ENCODE measurements around the gene TXNDC12. TPM values are rescaled to one million over a fixed set of nuclear protein-coding genes. Genes with fewer than 3 reads are reported as not detected.
"Not testable (repeated sequence)": the region's sequence is repeated elsewhere in the genome, so short reads cannot be mapped to it uniquely, and the experiment has no call there.

Gene TXNDC12
- polyA plus RNA-seq, 3 donors = 24.3 to 125 (median 121) TPM

GRCh38 chr1:52098139-52098871 is 43.3 kb upstream of the TXNDC12 start:
- Histone ChIP-seq H3K27me3 (ENCODE audit: control insufficient read depth in 2 of 2, insufficient read depth in 2 of 2, low read length in 2 of 2) (no peaks in the 10 kb centered on the region), H3K4me3 (replicated peaks in 1 of 3; ENCODE audit: low read depth in 2 of 3, low read length in 3 of 3) (no peak overlapping the region), H2AFZ (ENCODE audit: insufficient read depth, low read depth, low read length, poor library complexity, severe bottlenecking) (no peak overlapping the region), H3K36me3 (replicated peaks in 1 of 2; ENCODE audit: control insufficient read depth in 1 of 2, insufficient read depth in 2 of 2, low read length in 2 of 2) (no peaks in the 10 kb centered on the region), H3K4me2 (replicated peaks; ENCODE audit: extremely low read depth, low read length, poor library complexity, severe bottlenecking) (no peak overlapping the region), H3K9ac (ENCODE audit: insufficient read depth, low read length, poor library complexity, severe bottlenecking) (no peak overlapping the region), H3K79me2 (ENCODE audit: insufficient read depth, low read length) (no peaks in the 10 kb centered on the region), H3K4me1 (ENCODE audit: control insufficient read depth in 1 of 2, insufficient read depth in 2 of 2, low read length in 2 of 2) (peaks cover 4 to 12% of the 10 kb centered on the region in 2 donors), H3K27ac (ENCODE audit: low read depth in 1 of 2, low read length in 2 of 2) (no peak overlapping the region), H3K9me3 (replicated peaks in 1 of 2; ENCODE audit: control insufficient read depth in 1 of 2, insufficient read depth in 1 of 2, low read length in 2 of 2) (no peaks in the 10 kb centered on the region), H4K20me1 (ENCODE audit: insufficient read depth, low read length) (no peaks in the 10 kb centered on the region)
- H3K4me3 Mint-ChIP-seq = no peak overlapping the region
- WGBS (ENCODE audit: insufficient coverage) = 92% methylated on average over 3 of the region's 8 CpGs
- H3K27me3 Mint-ChIP-seq (ENCODE audit: low read depth in 3 of 3) = peaks cover 3 to 8% (median 5%) of the 10 kb centered on the region in 3 donors
- TF ChIP-seq CTCF (IDR thresholded peaks at IDR 0.05) = no peak
- DNase-seq = no peak
- H3K4me1 Mint-ChIP-seq = peaks cover 17% of the 10 kb centered on the region
- H3K36me3 Mint-ChIP-seq = no peaks in the 10 kb centered on the region
- intact Hi-C loops (cut with micrococcal nuclease) = no loop called here
- H3K9me3 Mint-ChIP-seq = no peaks in the 10 kb centered on the region
- H3K27ac Mint-ChIP-seq = no peak overlapping the region

GRCh38 chr1:52096216-52096615 is 41.2 kb upstream of the TXNDC12 start:
- Mint-ChIP-seq H3K9me3 (peaks cover 0 to 3% (median 0%) of the 10 kb centered on the region in 7 donors), H3K27ac (peak overlapping the region; percentile 16 to 93 (median 87)), H3K4me3 (peak overlapping the region; percentile 75 to 88), H3K27me3 (ENCODE audit: low read depth in 3 of 3) (peaks cover 3 to 5% (median 5%) of the 10 kb centered on the region in 3 donors), H3K4me1 (peaks cover 10% of the 10 kb centered on the region), H3K36me3 (peaks cover 4 to 5% of the 10 kb centered on the region in 2 donors)
- Histone ChIP-seq H3K79me2 (ENCODE audit: insufficient read depth, low read length) (no peaks in the 10 kb centered on the region), H3K4me2 (replicated peaks; ENCODE audit: extremely low read depth, low read length, poor library complexity, severe bottlenecking) (peak overlapping the region; percentile 22), H3K9ac (ENCODE audit: insufficient read depth, low read length, poor library complexity, severe bottlenecking) (peak overlapping the region; percentile 43), H2AFZ (ENCODE audit: insufficient read depth, low read depth, low read length, poor library complexity, severe bottlenecking) (peak overlapping the region; percentile 63), H3K27me3 (ENCODE audit: control insufficient read depth in 2 of 2, insufficient read depth in 2 of 2, low read length in 2 of 2) (no peaks in the 10 kb centered on the region), H4K20me1 (ENCODE audit: insufficient read depth, low read length) (no peaks in the 10 kb centered on the region), H3K4me3 (replicated peaks in 1 of 3; ENCODE audit: low read depth in 2 of 3, low read length in 3 of 3) (peak overlapping the region; percentile 17 to 67 (median 36)), H3K36me3 (replicated peaks in 1 of 2; ENCODE audit: control insufficient read depth in 1 of 2, insufficient read depth in 2 of 2, low read length in 2 of 2) (peaks cover 4 to 5% of the 10 kb centered on the region in 2 donors), H3K9me3 (replicated peaks in 1 of 2; ENCODE audit: control insufficient read depth in 1 of 2, insufficient read depth in 1 of 2, low read length in 2 of 2) (no peaks in the 10 kb centered on the region), H3K4me1 (ENCODE audit: control insufficient read depth in 1 of 2, insufficient read depth in 2 of 2, low read length in 2 of 2) (peaks cover 4 to 12% of the 10 kb centered on the region in 2 donors), H3K27ac (ENCODE audit: low read depth in 1 of 2, low read length in 2 of 2) (peak overlapping the region; percentile 31 to 51)
- intact Hi-C loops (cut with micrococcal nuclease) = no loop called here
- peak; percentile 8 to 15 (median 9) for DNase-seq
- no CpG with 5 or more reads among the region's 8 CpGs for WGBS (ENCODE audit: insufficient coverage)
- no peak for TF ChIP-seq CTCF (IDR thresholded peaks at IDR 0.05)

GRCh38 chr1:52094300-52094699 is 39.3 kb upstream of the TXNDC12 start:
- H3K4me2 ChIP-seq (replicated peaks; ENCODE audit: extremely low read depth, low read length, poor library complexity, severe bottlenecking); H3K79me2 ChIP-seq (ENCODE audit: insufficient read depth, low read length); H3K27ac ChIP-seq (ENCODE audit: low read depth in 1 of 2, low read length in 2 of 2); H3K9me3 Mint-ChIP-seq; H2AFZ ChIP-seq (ENCODE audit: insufficient read depth, low read depth, low read length, poor library complexity, severe bottlenecking); H3K27me3 ChIP-seq (ENCODE audit: control insufficient read depth in 2 of 2, insufficient read depth in 2 of 2, low read length in 2 of 2); intact Hi-C loops (cut with micrococcal nuclease); H3K4me3 ChIP-seq (replicated peaks in 1 of 3; ENCODE audit: low read depth in 2 of 3, low read length in 3 of 3); DNase-seq; H3K9me3 ChIP-seq (replicated peaks in 1 of 2; ENCODE audit: control insufficient read depth in 1 of 2, insufficient read depth in 1 of 2, low read length in 2 of 2); H3K4me3 Mint-ChIP-seq; H4K20me1 ChIP-seq (ENCODE audit: insufficient read depth, low read length); H3K27me3 Mint-ChIP-seq (ENCODE audit: low read depth in 3 of 3); H3K9ac ChIP-seq (ENCODE audit: insufficient read depth, low read length, poor library complexity, severe bottlenecking); H3K4me1 Mint-ChIP-seq: not testable (repeated sequence)
- peaks cover 21 to 22% of the 10 kb centered on the region in 2 donors for H3K36me3 ChIP-seq (replicated peaks in 1 of 2; ENCODE audit: control insufficient read depth in 1 of 2, insufficient read depth in 2 of 2, low read length in 2 of 2)
- H3K27ac Mint-ChIP-seq = peak overlapping the region in 1 of 7 donors; percentile 13
- peaks cover 4 to 12% of the 10 kb centered on the region in 2 donors for H3K4me1 ChIP-seq (ENCODE audit: control insufficient read depth in 1 of 2, insufficient read depth in 2 of 2, low read length in 2 of 2)
- peaks cover 13 to 23% of the 10 kb centered on the region in 2 donors for H3K36me3 Mint-ChIP-seq
- WGBS (ENCODE audit: insufficient coverage) = no CpG with 5 or more reads among the region's 7 CpGs
